ENCODE measurements around the gene TNNI2.

DNA sequence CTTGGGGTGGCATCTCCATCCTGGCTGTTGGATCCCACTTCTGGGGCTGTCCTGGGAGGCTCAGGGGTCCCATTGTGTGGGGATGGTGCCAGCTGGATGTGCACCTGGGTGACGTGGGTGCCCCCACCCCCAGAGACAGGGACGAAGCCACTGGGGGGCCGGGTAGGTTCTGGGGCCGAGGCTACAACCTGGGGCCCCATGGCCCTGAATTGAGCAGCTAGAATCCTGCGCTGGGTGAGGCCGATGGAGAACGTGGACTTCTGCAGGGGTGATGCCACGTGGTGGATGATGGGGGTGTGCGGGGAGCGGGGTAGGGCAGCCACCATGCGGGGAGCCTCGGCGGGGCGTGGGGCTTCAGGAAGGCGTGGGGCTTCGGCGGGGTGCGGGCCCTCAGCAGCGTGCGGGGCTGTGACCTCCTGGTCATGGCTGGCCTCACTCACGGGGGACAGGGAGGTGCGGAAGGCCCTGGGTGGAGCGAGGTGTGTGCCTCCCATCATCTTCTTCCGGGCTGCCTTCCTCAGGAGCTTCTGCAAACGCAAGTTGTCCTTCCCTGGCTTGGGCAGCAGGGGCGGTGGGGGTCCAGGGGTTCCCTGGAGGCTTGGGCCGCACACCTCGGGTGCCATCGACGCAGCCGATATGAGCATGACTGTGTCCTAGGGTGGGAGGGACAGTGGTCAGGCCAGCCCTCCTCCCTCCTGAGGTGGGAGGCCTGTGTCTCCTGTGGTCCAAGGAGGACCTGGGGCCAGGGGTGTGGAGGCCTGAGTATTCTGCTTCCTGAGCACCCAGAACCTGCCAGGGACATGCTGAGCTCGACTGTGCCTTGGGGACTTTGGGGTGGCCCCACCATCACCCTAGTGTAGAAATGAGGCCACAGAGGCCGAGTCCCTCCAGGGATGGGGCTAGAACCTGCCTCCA lies 51.4 kb downstream of the TNNI2 start:
- TF ChIP-seq, protein P1, sequence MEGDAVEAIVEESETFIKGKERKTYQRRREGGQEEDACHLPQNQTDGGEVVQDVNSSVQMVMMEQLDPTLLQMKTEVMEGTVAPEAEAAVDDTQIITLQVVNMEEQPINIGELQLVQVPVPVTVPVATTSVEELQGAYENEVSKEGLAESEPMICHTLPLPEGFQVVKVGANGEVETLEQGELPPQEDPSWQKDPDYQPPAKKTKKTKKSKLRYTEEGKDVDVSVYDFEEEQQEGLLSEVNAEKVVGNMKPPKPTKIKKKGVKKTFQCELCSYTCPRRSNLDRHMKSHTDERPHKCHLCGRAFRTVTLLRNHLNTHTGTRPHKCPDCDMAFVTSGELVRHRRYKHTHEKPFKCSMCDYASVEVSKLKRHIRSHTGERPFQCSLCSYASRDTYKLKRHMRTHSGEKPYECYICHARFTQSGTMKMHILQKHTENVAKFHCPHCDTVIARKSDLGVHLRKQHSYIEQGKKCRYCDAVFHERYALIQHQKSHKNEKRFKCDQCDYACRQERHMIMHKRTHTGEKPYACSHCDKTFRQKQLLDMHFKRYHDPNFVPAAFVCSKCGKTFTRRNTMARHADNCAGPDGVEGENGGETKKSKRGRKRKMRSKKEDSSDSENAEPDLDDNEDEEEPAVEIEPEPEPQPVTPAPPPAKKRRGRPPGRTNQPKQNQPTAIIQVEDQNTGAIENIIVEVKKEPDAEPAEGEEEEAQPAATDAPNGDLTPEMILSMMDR (IDR thresholded peaks at IDR 0.05) = no peak
- TF ChIP-seq POLR2A (IDR thresholded peaks at IDR 0.05) = no peak
